ENCODE data around the gene SEPTIN5. TPM values are rescaled to one million over a fixed set of nuclear protein-coding genes. Genes with fewer than 3 reads are reported as not detected.

The SEPTIN5 gene
- 19.2 TPM for polyA plus RNA-seq (2013, experiment 1 of 2)
- polyA plus RNA-seq (2013, experiment 2 of 2), result 17.6 TPM

DNA sequence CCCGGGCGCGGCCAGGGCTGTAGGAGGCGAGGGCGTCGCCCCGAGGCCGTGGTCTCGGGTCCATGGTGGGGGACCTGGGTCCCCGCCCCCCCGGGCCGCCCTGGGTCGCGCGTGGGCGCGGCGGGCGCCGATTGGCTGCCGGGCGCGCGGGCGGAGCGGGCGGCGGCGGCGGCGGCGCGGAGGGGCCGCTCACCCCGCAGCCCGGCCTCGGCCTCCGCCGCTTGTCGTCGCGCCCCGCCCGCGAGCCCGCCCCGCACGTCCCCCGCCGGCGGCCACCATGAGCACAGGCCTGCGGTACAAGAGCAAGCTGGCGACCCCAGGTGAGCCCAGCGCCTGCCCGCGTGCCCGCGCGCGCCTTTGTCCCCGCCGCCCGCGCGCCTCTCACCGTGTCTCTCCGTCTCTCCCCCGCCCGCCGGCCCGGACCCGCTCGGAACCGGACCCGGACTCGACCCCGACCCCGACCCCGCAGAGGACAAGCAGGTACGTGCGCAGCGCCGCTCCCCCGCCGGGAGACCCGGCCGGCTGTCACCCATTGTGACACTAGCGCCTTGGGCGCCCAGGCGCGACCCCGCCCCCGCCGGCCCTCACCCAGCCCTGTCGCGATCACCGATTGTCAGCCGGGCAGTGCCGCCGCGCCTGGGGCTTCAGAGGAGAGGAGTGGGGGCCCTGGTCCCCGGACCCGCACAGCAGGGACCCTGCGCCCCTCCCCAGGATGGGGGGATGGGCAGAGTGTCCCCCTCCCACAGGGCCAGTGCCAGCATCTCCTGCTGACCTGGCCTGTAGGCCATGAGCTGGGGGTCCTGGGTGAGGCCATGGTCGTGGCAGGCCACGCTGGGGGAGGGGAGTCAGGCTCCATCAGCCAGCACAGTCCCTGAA lies at the start of gene SEPTIN5:
SEPTIN5 (plus strand) TSS at position 192 of the 876 bp plus-strand sequence; CDS start at position 278, 86 bp downstream.
- H3K9me3 ChIP-seq (ENCODE audit: control insufficient read depth, low read length), result no peaks in the 10 kb centered on the region
- peak within 1 kb of the TSS; percentile 63 for H3K4me3 ChIP-seq (ENCODE audit: extremely low read depth, insufficient read depth, low read length, poor library complexity, severe bottlenecking)
- WGBS, 2 experiments (ENCODE audit: insufficient coverage in 2 of 2), result 1 to 2% methylated on average over 67 to 90 of the region's 106 CpGs
- no peak within 1 kb of the TSS for H3K27ac ChIP-seq (ENCODE audit: low read depth, low read length, severe bottlenecking)
- H3K4me1 ChIP-seq (ENCODE audit: control insufficient read depth, insufficient read depth, low read length, poor library complexity, severe bottlenecking), result peaks cover 11% of the 10 kb centered on the region
- H3K36me3 ChIP-seq (ENCODE audit: control insufficient read depth, insufficient read depth, low read length), result peaks cover 1% of the 10 kb centered on the region

DNA sequence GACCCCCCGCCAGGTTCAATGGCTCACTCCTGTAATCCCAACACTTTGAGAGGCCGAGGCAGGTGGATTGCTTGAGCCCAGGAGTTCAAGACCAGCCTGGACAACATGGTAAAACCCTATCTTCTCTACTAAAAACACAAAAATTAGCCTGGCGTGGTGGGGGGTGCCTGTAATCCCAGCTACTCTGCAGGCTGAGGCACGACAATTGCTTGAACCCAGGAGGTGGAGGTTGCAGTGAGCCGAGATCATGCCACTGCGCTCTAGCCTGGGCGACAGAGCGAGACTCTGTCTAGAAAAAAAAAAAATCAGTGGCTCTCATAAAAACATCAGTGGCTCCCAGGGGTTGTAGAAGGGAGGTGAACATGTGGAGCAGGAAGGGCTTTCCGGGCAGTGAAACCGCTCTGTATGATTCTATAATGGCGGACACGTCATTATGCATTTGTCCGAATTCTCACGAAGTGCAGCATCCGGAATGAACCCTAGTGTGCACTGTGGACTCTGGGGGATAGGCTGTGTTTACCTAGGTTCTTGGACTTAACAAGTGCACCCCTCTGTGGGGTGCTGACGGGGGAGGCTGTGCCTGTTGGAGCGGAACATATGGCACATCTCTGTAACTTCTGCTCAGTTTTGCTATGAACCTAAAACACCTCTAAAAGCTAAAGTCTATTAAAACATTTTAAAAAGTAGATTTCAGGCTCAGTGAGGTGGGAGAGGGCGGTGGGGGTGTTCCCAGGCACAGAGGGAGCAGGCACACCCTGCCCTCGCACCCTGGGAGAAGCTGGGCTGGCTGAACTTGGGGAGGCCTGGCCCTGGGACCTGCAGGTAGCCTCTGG lies 49.1 kb upstream of the SEPTIN5 start:
- H3K4me3 ChIP-seq (ENCODE audit: extremely low read depth, insufficient read depth, low read length, poor library complexity, severe bottlenecking), result no peak overlapping the region
- H3K9me3 ChIP-seq (ENCODE audit: control insufficient read depth, low read length), result no peaks in the 10 kb centered on the region
- no peaks in the 10 kb centered on the region for H3K4me1 ChIP-seq (ENCODE audit: control insufficient read depth, insufficient read depth, low read length, poor library complexity, severe bottlenecking)
- H3K27ac ChIP-seq (ENCODE audit: low read depth, low read length, severe bottlenecking), result no peak overlapping the region
- WGBS, 2 experiments (ENCODE audit: insufficient coverage in 2 of 2), result 90 to 96% methylated on average over 14 to 15 of the region's 19 CpGs
- H3K36me3 ChIP-seq (ENCODE audit: control insufficient read depth, insufficient read depth, low read length), result no peaks in the 10 kb centered on the region

GRCh38 chr22:19665784-19666672 lies 48.3 kb upstream of the SEPTIN5 start:
- Histone ChIP-seq H3K36me3 (ENCODE audit: control insufficient read depth, insufficient read depth, low read length) (no peaks in the 10 kb centered on the region), H3K4me1 (ENCODE audit: control insufficient read depth, insufficient read depth, low read length, poor library complexity, severe bottlenecking) (no peaks in the 10 kb centered on the region), H3K4me3 (ENCODE audit: extremely low read depth, insufficient read depth, low read length, poor library complexity, severe bottlenecking) (no peak overlapping the region), H3K9me3 (ENCODE audit: control insufficient read depth, low read length) (no peaks in the 10 kb centered on the region), H3K27ac (ENCODE audit: low read depth, low read length, severe bottlenecking) (no peak overlapping the region)
- WGBS, 2 experiments (ENCODE audit: insufficient coverage in 2 of 2), result 92 to 93% methylated on average over 24 to 26 of the region's 26 CpGs

- 87 to 89% methylated on average over 15 to 19 of the region's 21 CpGs for WGBS, 2 experiments (ENCODE audit: insufficient coverage in 2 of 2)
- Histone ChIP-seq H3K4me3 (ENCODE audit: extremely low read depth, insufficient read depth, low read length, poor library complexity, severe bottlenecking) (no peak overlapping the region), H3K27ac (ENCODE audit: low read depth, low read length, severe bottlenecking) (no peak overlapping the region), H3K4me1 (ENCODE audit: control insufficient read depth, insufficient read depth, low read length, poor library complexity, severe bottlenecking) (no peaks in the 10 kb centered on the region), H3K36me3 (ENCODE audit: control insufficient read depth, insufficient read depth, low read length) (no peaks in the 10 kb centered on the region), H3K9me3 (ENCODE audit: control insufficient read depth, low read length) (peaks cover 6% of the 10 kb centered on the region)
Measured at GRCh38 chr22:19666673-19667593, 47.4 kb upstream of the SEPTIN5 start.

GRCh38 chr22:19667872-19668740 lies 46.2 kb upstream of the SEPTIN5 start:
- no peaks in the 10 kb centered on the region for H3K36me3 ChIP-seq (ENCODE audit: control insufficient read depth, insufficient read depth, low read length)
- no peak overlapping the region for H3K27ac ChIP-seq (ENCODE audit: low read depth, low read length, severe bottlenecking)
- WGBS, 2 experiments (ENCODE audit: insufficient coverage in 2 of 2), result 88 to 92% methylated on average over 13 to 16 of the region's 19 CpGs
- no peaks in the 10 kb centered on the region for H3K4me1 ChIP-seq (ENCODE audit: control insufficient read depth, insufficient read depth, low read length, poor library complexity, severe bottlenecking)
- H3K9me3 ChIP-seq (ENCODE audit: control insufficient read depth, low read length), result peaks cover 6% of the 10 kb centered on the region
- no peak overlapping the region for H3K4me3 ChIP-seq (ENCODE audit: extremely low read depth, insufficient read depth, low read length, poor library complexity, severe bottlenecking)

DNA sequence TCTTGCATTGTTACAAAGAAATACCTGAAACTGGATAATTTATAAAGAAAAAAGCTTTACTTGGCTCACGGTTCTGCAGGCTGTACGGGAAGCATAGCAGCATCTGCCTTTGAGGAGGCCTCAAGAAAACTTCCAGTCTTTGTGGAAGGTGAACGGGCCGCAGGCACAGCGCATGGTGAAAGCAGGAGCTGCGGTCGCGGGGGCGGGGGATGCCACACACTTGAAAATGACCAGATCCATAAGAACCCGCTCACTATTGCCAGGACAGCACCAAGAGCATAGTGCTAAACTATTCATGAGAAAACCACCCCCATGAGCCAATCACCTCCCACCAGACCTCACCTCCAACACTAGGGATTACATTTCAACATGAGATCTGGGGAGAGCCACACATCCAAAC lies 45.6 kb upstream of the SEPTIN5 start:
- Histone ChIP-seq H3K9me3 (ENCODE audit: control insufficient read depth, low read length) (peaks cover 6% of the 10 kb centered on the region), H3K27ac (ENCODE audit: low read depth, low read length, severe bottlenecking) (no peak overlapping the region), H3K4me1 (ENCODE audit: control insufficient read depth, insufficient read depth, low read length, poor library complexity, severe bottlenecking) (no peaks in the 10 kb centered on the region), H3K4me3 (ENCODE audit: extremely low read depth, insufficient read depth, low read length, poor library complexity, severe bottlenecking) (no peak overlapping the region), H3K36me3 (ENCODE audit: control insufficient read depth, insufficient read depth, low read length) (no peaks in the 10 kb centered on the region)
- WGBS, 2 experiments (ENCODE audit: insufficient coverage in 2 of 2), result 97 to 98% methylated on average over 5 of the region's 10 CpGs

DNA sequence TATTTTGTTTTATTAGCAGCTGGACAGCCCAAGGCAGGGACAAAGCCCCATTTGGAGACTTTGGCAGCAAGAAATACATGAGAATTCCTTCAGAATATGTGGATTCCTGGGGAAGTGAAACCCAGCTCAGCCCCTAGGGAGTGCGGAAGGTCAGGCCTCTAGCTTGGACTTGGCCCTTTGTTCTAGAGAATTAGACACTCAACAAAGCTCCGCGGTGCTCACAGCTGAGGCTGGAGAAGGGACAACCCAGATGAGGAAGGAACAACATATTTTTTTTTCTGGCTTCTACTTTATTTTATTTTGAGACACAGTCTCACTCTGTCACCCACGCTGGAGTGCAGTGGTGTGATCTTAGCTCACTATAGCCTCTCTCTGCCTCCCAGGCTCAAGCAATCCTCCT lies 44.7 kb upstream of the SEPTIN5 start:
- H3K27ac ChIP-seq (ENCODE audit: low read depth, low read length, severe bottlenecking), result no peak overlapping the region
- WGBS, 2 experiments (ENCODE audit: insufficient coverage in 2 of 2), result 89 to 90% methylated on average over 4 of the region's 4 CpGs
- no peak overlapping the region for H3K4me3 ChIP-seq (ENCODE audit: extremely low read depth, insufficient read depth, low read length, poor library complexity, severe bottlenecking)
- no peaks in the 10 kb centered on the region for H3K36me3 ChIP-seq (ENCODE audit: control insufficient read depth, insufficient read depth, low read length)
- H3K4me1 ChIP-seq (ENCODE audit: control insufficient read depth, insufficient read depth, low read length, poor library complexity, severe bottlenecking), result no peaks in the 10 kb centered on the region
- peaks cover 6% of the 10 kb centered on the region for H3K9me3 ChIP-seq (ENCODE audit: control insufficient read depth, low read length)

GRCh38 chr22:19671316-19671715 lies 43.0 kb upstream of the SEPTIN5 start:
- 86 to 93% methylated on average over 3 of the region's 3 CpGs for WGBS, 2 experiments (ENCODE audit: insufficient coverage in 2 of 2)

More at GRCh38 chr22:19671316-19671715, 43.0 kb upstream of the SEPTIN5 start:
- Histone ChIP-seq H3K27ac (ENCODE audit: low read depth, low read length, severe bottlenecking) (no peak overlapping the region), H3K4me1 (ENCODE audit: control insufficient read depth, insufficient read depth, low read length, poor library complexity, severe bottlenecking) (no peaks in the 10 kb centered on the region), H3K36me3 (ENCODE audit: control insufficient read depth, insufficient read depth, low read length) (no peaks in the 10 kb centered on the region), H3K9me3 (ENCODE audit: control insufficient read depth, low read length) (peaks cover 6% of the 10 kb centered on the region), H3K4me3 (ENCODE audit: extremely low read depth, insufficient read depth, low read length, poor library complexity, severe bottlenecking) (no peak overlapping the region)
